GM23338 (cell line): ENCODE results near the gene FBF1. TPM values are rescaled to one million over a fixed set of nuclear protein-coding genes. Genes with fewer than 3 reads are reported as not detected.

Experiments
- ATAC-seq: fragments of 200-7000 bp; cut with Tn5 transposase; 3 replicates; pipeline ENCODE4 v1.9.1; 2020
- DNase-seq: peaks from one replicate; pipeline ENCODE4 v3.0.0-alpha.2; 2015; ENCODE audit warnings: low spot score
- H2AFZ ChIP-seq: fragments of 200-600 bp; sonication (generic); 2 replicates; pipeline ENCODE4 v1.8.0; 2016; ENCODE audit warnings: antibody characterized with exemption, mild to moderate bottlenecking, moderate library complexity
- H3F3A ChIP-seq: fragments of 200-600 bp; sonication (generic); replicated peaks from 2 replicates; pipeline ENCODE4 v1.8.0; 2017; ENCODE audit warnings: antibody characterized with exemption, mixed run types, low read depth
- H3K27ac ChIP-seq: fragments of 200-600 bp; sonication (generic); 2 replicates; pipeline ENCODE4 v1.6.1; 2016; ENCODE audit warnings: low read depth
- H3K27me3 ChIP-seq: fragments of 200-600 bp; sonication (generic); 2 replicates; pipeline ENCODE4 v1.8.0; 2016; ENCODE audit warnings: mild to moderate bottlenecking, mixed run types, moderate library complexity; ENCODE audit not compliant: insufficient read depth
- H3K36me3 ChIP-seq: fragments of 200-600 bp; sonication (generic); 2 replicates; pipeline ENCODE4 v1.8.0; 2016; ENCODE audit warnings: mild to moderate bottlenecking; ENCODE audit not compliant: insufficient read depth
- H3K4me1 ChIP-seq: fragments of 200-600 bp; sonication (generic); 2 replicates; pipeline ENCODE4 v1.8.0; 2016; ENCODE audit warnings: mild to moderate bottlenecking, moderate library complexity; ENCODE audit not compliant: insufficient read depth
- H3K4me2 ChIP-seq: fragments of 200-600 bp; sonication (generic); 2 replicates; pipeline ENCODE4 v1.7.1; 2017; ENCODE audit warnings: mixed run types
- H3K4me3 ChIP-seq: fragments of 200-600 bp; sonication (generic); 2 replicates; pipeline ENCODE4 v1.6.1; 2016; ENCODE audit warnings: mixed run types
- H3K79me2 ChIP-seq: fragments of 200-600 bp; sonication (generic); replicated peaks from 2 replicates; pipeline ENCODE4 v1.8.0; 2017; ENCODE audit warnings: mild to moderate bottlenecking; ENCODE audit not compliant: insufficient read depth
- H3K9me2 ChIP-seq: fragments of 200-600 bp; sonication (generic); 2 replicates; pipeline ENCODE4 v1.8.0; 2017; ENCODE audit not compliant: insufficient read depth
- H4K20me1 ChIP-seq: fragments of 200-600 bp; sonication (generic); replicated peaks from 2 replicates; pipeline ENCODE4 v1.8.0; 2017; ENCODE audit warnings: mild to moderate bottlenecking; ENCODE audit not compliant: insufficient read depth
- H3K27ac Mint-ChIP-seq: 2 replicates; pipeline ENCODE4 v1.8.0; 2020; ENCODE audit warnings: inconsistent platforms, mild to moderate bottlenecking, moderate library complexity, mixed read lengths
- H3K27me3 Mint-ChIP-seq: 3 replicates; pipeline ENCODE4 v1.8.0; 2022; ENCODE audit warnings: low read depth, mild to moderate bottlenecking, moderate library complexity, mixed read lengths, inconsistent platforms; ENCODE audit not compliant: insufficient read depth, poor library complexity
- H3K36me3 Mint-ChIP-seq: 3 replicates; pipeline ENCODE4 v1.8.0; 2021; ENCODE audit warnings: low read depth, mild to moderate bottlenecking, inconsistent platforms, moderate library complexity, mixed read lengths
- H3K4me1 Mint-ChIP-seq: 3 replicates; pipeline ENCODE4 v1.8.0; 2020; ENCODE audit warnings: mild to moderate bottlenecking, inconsistent platforms, mixed read lengths
- H3K4me3 Mint-ChIP-seq: 3 replicates; pipeline ENCODE4 v1.8.0; 2021; ENCODE audit warnings: moderate library complexity, mild to moderate bottlenecking, inconsistent platforms, mixed read lengths
- H3K9me3 Mint-ChIP-seq: 3 replicates; pipeline ENCODE4 v1.8.0; 2020; ENCODE audit warnings: moderate library complexity, mild to moderate bottlenecking, inconsistent platforms, mixed read lengths
- CREB1 ChIP-seq: fragments of 250-450 bp; sonication (Bioruptor Pico); IDR thresholded peaks from 2 replicates; pipeline ENCODE4 v1.5.0; 2020; ENCODE audit warnings: low read depth, mild to moderate bottlenecking, moderate library complexity
- EZH2 ChIP-seq: fragments of 200-600 bp; sonication (generic); IDR thresholded peaks from one replicate; pipeline ENCODE4 v1.8.0; 2017; ENCODE audit warnings: antibody characterized with exemption, mild to moderate bottlenecking, low read depth; ENCODE audit not compliant: unreplicated experiment
- EZH2phosphoT487 ChIP-seq: fragments of 200-600 bp; sonication (generic); IDR thresholded peaks from one replicate; pipeline ENCODE4 v1.8.1; 2018; ENCODE audit warnings: antibody characterized with exemption; ENCODE audit not compliant: unreplicated experiment
- JUNB ChIP-seq: IDR thresholded peaks from one replicate; pipeline ENCODE4 v1.6.1; 2016; ENCODE audit warnings: antibody characterized with exemption; ENCODE audit not compliant: unreplicated experiment
- NANOG ChIP-seq: IDR thresholded peaks from 2 replicates; pipeline ENCODE4 v1.6.1; 2016; ENCODE audit warnings: antibody characterized with exemption, borderline replicate concordance
- POLR2AphosphoS5 ChIP-seq: IDR thresholded peaks from 2 replicates; pipeline ENCODE4 v1.6.1; 2016; ENCODE audit warnings: antibody characterized with exemption, low read depth
- REST ChIP-seq: IDR thresholded peaks from one replicate; pipeline ENCODE4 v1.6.1; 2018; ENCODE audit warnings: antibody characterized with exemption; ENCODE audit not compliant: unreplicated experiment
- STAT1 ChIP-seq: IDR thresholded peaks from one replicate; pipeline ENCODE4 v1.6.1; 2016; ENCODE audit warnings: antibody characterized with exemption; ENCODE audit not compliant: unreplicated experiment
- ZNF114 ChIP-seq: fragments of 250-450 bp; sonication (Bioruptor Pico); IDR thresholded peaks from 2 replicates; pipeline ENCODE4 v1.5.0; 2020; ENCODE audit warnings: mild to moderate bottlenecking, moderate library complexity
- ZNF331 ChIP-seq: fragments of 250-450 bp; sonication (Bioruptor Pico); IDR thresholded peaks from 2 replicates; pipeline ENCODE4 v1.5.0; 2020; ENCODE audit warnings: low read depth, mild to moderate bottlenecking, moderate library complexity
- ZNF462 ChIP-seq: fragments of 250-450 bp; sonication (Bioruptor Pico); IDR thresholded peaks from 2 replicates; pipeline ENCODE4 v1.5.0; 2020; ENCODE audit warnings: mild to moderate bottlenecking, moderate library complexity
- polyA plus RNA-seq: library from polyadenylated mRNA; unstranded; fragments of >200 nt; fragmentation: Nextera tagmentation; extraction: Ambion mirVana; gene quantifications from 2 replicates; pipeline ENCODE4 v1.2.1, GENCODE V29; 2016
- total RNA-seq: library from RNA; depleted of rRNA; stranded (reverse); fragments of >200 nt; shearing (Covaris generic); gene quantifications from 2 replicates; pipeline ENCODE4 v1.2.3, GENCODE V29; 2014
- TF ChIP-seq, protein P1 (sequence below): IDR thresholded peaks from 2 replicates; pipeline ENCODE4 v1.6.1; 2016; ENCODE audit warnings: antibody characterized with exemption
- TF ChIP-seq, protein P2 (sequence below), 2 experiments: fragments of 200-600 bp in 1 of 2; sonication (generic) in 1 of 2; conservative IDR thresholded peaks; 2 replicates each; pipeline versions ENCODE4 v1.5.1 to v1.6.1; 2016 to 2017; ENCODE audit warnings: antibody characterized with exemption in 2 of 2, low read depth in 2 of 2, mild to moderate bottlenecking in 2 of 2, moderate library complexity in 1 of 2

FBF1 gene
- total and polyA plus RNA-seq, 2 experiments from 2014 or later: 8.8 to 11.8 TPM

DNA sequence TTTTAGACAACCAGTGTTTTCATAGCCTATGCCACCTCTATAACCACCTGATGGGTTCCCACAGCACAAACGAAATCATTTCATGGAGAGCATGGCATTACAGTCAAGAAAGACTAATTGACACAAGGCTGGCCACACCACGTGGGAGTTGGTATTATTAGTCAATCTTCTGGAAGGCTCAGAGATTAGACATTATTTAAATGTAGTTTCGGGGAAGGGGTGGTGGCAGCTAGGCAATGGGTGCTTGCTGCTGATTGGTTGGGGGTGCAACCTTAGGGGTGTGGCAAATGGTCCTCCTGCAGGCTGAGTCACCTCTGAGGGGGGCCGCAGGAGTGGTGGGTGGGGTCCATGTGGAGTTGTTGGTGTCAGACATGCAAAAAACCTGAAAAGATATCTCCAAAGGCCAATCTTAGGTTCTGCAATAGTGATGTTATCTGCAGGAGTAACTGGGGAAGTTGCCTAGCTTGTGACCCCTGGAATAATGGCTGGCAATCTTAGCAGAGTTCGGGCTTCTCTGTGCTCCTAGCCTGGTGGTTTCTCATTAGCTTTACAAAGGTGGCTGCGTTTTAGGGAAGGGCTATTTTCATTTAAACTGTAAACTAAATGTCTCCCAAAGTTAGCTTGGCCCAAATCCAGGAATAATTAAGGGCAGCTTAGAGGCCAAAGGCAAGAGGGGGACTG lies 42.8 kb upstream of the FBF1 start:
- H3K27ac ChIP-seq: peak overlapping the region; percentile 95

More for the DNA sequence above, 42.8 kb upstream of the FBF1 start:
- Histone ChIP-seq H3K79me2 (peaks cover 35% of the 10 kb centered on the region), H3F3A (peaks cover 19% of the 10 kb centered on the region), H3K36me3 (no peaks in the 10 kb centered on the region), H3K27me3 (no peaks in the 10 kb centered on the region), H4K20me1 (no peaks in the 10 kb centered on the region), H3K4me2 (peak overlapping the region; percentile 48), H3K4me1 (peaks cover 39% of the 10 kb centered on the region), H3K9me2 (no peaks in the 10 kb centered on the region), H2AFZ (peak overlapping the region; percentile 23; the same call in 1 of the 2 replicates), H3K4me3 (peak overlapping the region; percentile 36)
- ATAC-seq (peak; percentile 25), DNase-seq (peak; percentile 71)
- H3K27ac Mint-ChIP-seq: peak overlapping the region; percentile 94
- peak overlapping the region; percentile 61 for H3K4me3 Mint-ChIP-seq
- H3K4me1 Mint-ChIP-seq: peaks cover 37% of the 10 kb centered on the region
- TF ChIP-seq ZNF114 (CRISPR knock-in tag): no peak
- TF ChIP-seq STAT1: no peak
- TF ChIP-seq NANOG: no peak
- no peak for TF ChIP-seq CREB1 (CRISPR knock-in tag)
- no peak for TF ChIP-seq EZH2phosphoT487
- TF ChIP-seq REST: no peak
- no peak for TF ChIP-seq ZNF462
- TF ChIP-seq JUNB: no peak
- no peak for TF ChIP-seq ZNF331
- TF ChIP-seq EZH2: no peak
- TF ChIP-seq, protein P1, sequence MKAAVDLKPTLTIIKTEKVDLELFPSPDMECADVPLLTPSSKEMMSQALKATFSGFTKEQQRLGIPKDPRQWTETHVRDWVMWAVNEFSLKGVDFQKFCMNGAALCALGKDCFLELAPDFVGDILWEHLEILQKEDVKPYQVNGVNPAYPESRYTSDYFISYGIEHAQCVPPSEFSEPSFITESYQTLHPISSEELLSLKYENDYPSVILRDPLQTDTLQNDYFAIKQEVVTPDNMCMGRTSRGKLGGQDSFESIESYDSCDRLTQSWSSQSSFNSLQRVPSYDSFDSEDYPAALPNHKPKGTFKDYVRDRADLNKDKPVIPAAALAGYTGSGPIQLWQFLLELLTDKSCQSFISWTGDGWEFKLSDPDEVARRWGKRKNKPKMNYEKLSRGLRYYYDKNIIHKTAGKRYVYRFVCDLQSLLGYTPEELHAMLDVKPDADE: no peak
- no peak for TF ChIP-seq POLR2AphosphoS5
- TF ChIP-seq, protein P2, sequence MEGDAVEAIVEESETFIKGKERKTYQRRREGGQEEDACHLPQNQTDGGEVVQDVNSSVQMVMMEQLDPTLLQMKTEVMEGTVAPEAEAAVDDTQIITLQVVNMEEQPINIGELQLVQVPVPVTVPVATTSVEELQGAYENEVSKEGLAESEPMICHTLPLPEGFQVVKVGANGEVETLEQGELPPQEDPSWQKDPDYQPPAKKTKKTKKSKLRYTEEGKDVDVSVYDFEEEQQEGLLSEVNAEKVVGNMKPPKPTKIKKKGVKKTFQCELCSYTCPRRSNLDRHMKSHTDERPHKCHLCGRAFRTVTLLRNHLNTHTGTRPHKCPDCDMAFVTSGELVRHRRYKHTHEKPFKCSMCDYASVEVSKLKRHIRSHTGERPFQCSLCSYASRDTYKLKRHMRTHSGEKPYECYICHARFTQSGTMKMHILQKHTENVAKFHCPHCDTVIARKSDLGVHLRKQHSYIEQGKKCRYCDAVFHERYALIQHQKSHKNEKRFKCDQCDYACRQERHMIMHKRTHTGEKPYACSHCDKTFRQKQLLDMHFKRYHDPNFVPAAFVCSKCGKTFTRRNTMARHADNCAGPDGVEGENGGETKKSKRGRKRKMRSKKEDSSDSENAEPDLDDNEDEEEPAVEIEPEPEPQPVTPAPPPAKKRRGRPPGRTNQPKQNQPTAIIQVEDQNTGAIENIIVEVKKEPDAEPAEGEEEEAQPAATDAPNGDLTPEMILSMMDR (conservative IDR thresholded peaks at IDR 0.05; ENCODE audit: low read depth in 2 of 2): no peak
- peaks cover 16% of the 10 kb centered on the region for H3K27me3 Mint-ChIP-seq
- H3K36me3 Mint-ChIP-seq: peaks cover 6% of the 10 kb centered on the region; the same call in 2 of the 3 replicates
- no peaks in the 10 kb centered on the region for H3K9me3 Mint-ChIP-seq
